ENCODE results near the gene MYO10.
A peak's percentile ranks its signal among the peaks of the same experiment; 100 is the strongest.

MYO10 gene

GRCh38 chr5:16809395-16810207, 126.5 kb downstream of the MYO10 start:
- no peak for DNase-seq

DNA sequence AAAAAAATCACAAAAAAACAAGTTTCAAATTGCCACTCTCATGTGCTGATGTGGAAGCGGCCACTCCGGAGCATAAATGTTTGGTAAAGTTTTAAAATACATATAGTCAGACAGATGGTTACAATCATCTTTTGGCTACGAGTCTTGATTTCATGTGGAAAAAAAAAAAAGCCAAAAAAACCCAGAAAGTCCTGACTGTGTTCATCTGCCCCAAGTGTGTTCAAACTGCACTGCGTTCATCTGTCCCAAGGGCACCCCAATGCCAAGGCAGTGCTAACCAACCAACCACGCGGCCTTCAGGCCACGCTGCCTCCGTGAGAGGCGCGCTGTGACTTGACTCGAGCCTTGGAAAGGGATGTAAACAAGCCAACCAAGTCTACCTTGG, 127.1 kb downstream of the MYO10 start:
- DNase-seq = no peak

- DNase-seq = no peak
These were observed 128.1 kb downstream of the MYO10 start for GRCh38 chr5:16808021-16808420.

- no peak for DNase-seq
These were observed 128.6 kb downstream of the MYO10 start for GRCh38 chr5:16807547-16807864.

DNA sequence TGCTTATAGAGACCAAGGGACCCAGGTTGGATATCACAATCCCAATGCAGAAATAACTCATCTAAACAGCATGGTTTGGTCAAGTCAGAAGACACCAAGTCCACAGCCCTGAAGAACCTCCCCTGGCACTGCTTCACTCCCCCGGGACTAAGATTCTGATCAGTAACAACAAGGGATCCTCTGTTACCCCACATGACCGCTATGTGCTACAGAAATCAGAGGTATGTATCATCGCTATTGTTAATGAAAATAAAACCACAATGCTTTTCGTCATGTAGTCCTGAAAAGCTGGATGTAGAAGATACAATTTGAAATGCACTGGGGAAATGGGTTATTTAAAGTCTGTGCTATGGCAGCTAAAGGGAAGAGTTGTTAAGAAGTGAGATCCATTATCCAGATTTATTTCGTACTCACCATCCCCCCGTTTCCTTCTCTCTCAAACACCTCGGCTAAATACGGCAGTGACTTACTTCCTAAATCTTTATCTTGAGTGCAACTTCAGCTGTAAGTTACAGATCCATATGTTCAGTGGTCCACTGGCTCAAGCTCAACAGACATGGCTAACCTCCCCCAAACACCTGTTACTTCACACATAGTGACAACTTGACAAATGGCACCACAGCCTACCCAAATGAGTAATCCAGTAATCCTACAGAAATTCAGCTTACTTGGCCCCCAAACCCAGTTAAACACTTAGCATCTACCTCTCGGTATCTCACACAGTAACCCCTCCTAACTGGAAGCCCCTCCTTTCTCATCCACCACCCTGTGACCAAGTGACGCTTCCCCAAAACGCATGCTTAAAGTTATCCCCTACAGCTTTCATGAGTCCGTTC, 129.2 kb downstream of the MYO10 start:
- no peak for DNase-seq

GRCh38 chr5:16805486-16805885, 130.6 kb downstream of the MYO10 start:
- DNase-seq = no peak

GRCh38 chr5:16803831-16804230, 132.3 kb downstream of the MYO10 start:
- DNase-seq = no peak

DNA sequence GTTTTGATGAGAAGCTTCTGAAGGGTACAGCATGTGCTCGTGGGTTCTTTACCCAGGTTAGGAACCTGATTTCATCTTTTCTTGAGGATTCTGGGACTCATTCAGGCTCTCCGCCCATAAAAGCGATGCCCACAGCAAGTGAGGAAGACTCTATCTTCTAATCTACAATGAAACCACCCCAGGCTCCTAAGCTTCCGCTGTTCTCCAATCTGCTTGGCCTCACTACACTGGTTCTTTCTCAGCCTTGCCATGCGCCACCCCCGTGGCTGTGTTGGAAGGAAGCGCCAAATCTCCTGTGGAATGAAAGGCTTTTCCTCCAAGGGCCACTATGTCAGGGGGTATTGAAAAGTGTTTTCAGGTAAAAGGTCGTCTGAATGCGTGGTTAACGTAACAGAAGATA, 135.6 kb downstream of the MYO10 start:
- no peak for DNase-seq

- DNase-seq = no peak
These were observed 136.3 kb downstream of the MYO10 start for GRCh38 chr5:16799796-16800195.

DNA sequence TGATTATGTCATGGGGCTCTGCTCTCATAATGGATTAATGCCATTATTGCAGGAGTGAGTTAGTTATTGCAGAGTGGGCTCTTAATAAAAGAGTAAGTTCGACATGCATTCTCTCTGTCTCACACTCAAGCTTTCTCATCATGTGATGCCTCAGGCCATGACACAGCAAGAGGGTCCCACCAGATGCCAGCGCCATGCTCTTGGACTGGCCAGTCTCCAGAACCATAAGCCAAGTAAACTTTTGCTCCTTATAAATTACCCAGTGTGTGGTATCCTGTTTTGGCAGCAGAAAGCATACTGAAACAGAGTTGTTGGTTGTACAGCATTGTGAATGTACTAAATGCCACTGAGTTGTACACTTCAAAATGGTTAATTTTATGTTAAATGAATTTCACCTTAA, 138.1 kb downstream of the MYO10 start:
- no peak for DNase-seq

DNA sequence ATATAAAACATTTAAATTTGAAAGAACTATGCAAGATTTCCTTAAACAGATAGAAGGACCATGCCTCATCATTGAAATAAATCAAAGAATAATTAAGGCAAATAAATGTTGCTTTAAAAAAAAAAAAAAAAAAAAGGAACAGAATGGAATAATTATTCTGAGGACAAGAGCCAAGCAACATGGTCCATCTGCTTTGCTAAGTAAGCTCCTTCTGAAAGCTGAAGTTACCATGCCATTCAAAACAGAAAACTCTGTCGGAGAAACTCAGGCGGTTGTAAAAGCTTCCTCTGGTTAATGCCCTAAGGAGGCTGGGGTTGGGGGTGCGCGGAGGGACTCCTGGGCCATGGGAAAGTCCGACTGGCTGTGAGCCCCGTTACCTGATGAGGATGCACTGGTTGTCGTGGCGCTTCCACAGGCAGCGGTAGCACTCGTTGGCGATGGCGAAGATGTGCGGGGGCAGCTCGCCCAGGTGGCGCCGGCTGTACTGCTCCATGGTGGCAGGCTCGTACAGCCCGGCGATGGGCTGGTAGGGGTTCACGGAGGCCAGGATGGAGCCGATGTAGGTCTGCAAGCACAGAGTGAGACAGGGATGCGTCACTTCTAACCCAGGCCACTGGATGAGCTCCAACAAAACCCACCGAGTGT, 141.7 kb downstream of the MYO10 start:
- no peak for DNase-seq

DNA sequence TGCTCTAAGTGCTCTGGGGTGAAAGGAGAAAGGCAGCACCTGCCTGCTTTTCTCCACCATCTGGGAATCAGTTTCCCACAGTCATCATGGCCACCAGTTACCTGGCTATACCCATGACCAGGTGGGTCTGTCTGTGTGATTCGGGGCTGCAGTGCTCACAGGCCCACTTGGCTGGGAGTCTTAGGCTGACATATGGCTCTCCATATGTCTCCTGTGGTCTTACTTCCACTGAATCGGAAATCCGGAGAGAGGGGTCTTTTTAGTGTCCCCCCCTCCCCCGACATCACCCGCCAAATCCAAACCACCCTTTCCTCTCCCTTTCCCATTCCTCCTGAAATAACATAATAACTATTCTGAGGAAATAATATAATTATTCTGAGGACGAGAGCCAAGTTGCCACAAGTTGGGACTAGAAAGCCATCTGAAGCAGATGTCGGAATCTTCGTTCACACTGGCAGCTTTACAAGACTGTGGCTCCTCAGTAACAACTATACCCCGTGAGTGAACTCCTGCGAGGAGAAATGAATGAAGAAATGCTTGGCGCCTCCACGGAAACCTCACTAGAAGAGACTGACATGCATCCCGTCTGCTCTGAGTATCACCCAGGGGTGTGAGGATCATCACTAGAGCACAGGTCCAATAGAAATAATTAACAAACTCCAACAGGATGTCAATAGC, 143.4 kb downstream of the MYO10 start:
- DNase-seq = no peak

GRCh38 chr5:16791904-16792597, 144.0 kb downstream of the MYO10 start:
- peak; percentile 41 for DNase-seq

GRCh38 chr5:16791036-16791705, 144.9 kb downstream of the MYO10 start:
- peak; percentile 75 for DNase-seq

DNA sequence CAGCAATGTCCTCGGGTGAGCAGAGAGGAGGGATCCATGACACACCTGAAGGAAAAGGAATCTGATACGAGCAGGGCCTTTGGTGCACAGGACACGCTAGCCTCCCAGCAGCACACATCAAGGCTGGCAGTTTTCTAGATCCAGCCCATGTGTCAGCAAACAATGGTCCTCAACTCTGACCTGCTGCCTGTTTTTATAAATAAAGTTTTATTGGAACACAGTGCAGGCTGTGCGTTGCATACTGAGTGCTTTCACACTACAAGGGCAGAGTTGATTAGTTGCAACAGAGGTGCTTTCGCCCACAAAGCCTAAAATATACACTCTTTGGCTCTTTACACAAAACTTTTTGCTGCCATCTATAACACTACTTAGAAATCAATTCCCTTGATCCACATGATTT, 147.1 kb downstream of the MYO10 start:
- DNase-seq = no peak

DNA sequence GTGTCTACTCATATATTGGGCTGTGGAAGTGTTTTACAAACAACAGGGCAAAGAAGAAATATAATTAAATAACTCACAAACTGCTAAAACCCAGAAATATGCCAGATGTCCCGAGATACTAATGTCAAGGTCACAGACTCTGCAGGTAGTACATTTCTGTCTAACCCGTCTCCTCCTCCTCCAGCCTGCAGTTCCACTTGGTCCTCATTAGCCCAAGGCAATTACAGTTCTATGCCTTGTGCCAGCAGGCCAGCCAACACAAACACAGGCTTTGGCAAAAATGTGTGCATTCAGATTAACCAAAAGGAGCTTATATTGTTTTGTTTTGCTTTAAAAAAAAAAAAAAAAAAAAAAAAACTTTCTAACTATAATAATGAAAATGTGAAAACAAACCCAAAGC, 148.8 kb downstream of the MYO10 start:
- DNase-seq = no peak

- DNase-seq = no peak
These were observed 151.0 kb downstream of the MYO10 start for GRCh38 chr5:16784843-16785791.

GRCh38 chr5:16784088-16784487, 152.0 kb downstream of the MYO10 start:
- no peak for DNase-seq

DNA sequence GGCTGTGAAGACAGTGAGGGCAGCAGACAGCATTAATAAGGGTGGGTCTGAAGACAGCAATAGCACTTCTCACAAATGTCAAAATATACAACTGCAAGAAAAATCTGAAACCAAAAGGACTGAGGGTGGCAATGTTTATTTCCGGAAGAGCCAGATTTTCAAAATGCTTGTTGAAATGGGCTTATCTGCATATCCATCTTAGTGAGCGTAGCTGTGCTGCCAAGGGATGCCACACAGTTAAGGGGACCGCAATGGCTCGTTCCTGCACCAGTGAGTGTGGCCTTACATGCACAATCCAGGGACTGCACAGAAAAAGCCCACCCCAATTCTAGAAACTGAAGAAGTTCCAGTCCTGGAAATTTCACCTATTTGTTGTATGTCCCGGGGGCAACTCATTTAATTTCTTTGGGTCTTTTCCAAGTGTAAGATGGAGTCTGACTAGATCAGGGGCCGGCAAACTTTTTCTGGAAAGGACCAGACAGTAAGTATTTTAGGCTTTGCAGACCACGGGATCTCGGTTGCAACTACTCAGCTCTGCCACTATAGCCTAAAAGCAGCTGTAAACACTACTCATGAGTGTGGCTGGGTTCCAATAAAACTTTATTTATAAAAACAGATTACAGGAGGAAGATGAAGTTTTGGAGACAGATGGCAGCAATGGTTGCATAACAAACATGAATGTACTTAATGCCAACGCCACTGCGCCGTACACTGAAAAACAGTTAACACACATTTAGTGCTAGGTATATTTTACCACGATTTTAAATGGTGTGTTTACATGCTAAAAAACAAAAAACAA, 154.1 kb downstream of the MYO10 start:
- DNase-seq = no peak

DNA sequence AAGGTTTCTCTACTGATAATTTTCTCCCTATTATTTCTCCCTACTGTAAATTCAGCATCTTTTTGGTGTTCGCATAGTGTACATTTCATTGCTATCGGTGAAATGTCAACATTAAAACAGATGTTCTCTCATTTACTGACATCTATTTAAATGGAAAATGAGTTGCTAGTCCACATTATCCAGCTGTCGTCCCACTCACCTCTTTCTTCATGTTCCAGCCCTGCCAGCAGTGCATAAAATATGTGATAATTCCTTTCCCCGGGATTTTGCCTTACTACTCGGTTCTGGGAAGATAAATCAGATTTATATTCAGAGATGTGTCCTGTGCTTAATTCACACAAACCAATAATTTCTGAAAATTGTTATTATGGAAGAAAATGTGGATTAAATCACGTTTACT, 155.8 kb downstream of the MYO10 start:
- DNase-seq = no peak

All from OCI-M1 (cell line).